Tibial nerve (tissue), 3 donors: ENCODE measurements around the gene CENPQ.

ENCODE experiments used
- CTCF ChIP-seq, 5 experiments: fragments of 200-600 bp in 3 of 5; fragments of 450-650 bp in 2 of 5; sonication (generic) in 3 of 5; IDR thresholded peaks; one replicate each; pipeline ENCODE4 v1.5.1; 2016 to 2019; ENCODE audit warnings: antibody characterized with exemption in 5 of 5, mild to moderate bottlenecking in 3 of 5, moderate library complexity in 2 of 5
- POLR2A ChIP-seq, 2 donors: fragments of 450-650 bp; IDR thresholded peaks; one replicate each; pipeline ENCODE4 v1.6.1; 2017; ENCODE audit warnings: antibody characterized with exemption in 2 of 2, mild to moderate bottlenecking in 2 of 2, moderate library complexity in 2 of 2

DNA sequence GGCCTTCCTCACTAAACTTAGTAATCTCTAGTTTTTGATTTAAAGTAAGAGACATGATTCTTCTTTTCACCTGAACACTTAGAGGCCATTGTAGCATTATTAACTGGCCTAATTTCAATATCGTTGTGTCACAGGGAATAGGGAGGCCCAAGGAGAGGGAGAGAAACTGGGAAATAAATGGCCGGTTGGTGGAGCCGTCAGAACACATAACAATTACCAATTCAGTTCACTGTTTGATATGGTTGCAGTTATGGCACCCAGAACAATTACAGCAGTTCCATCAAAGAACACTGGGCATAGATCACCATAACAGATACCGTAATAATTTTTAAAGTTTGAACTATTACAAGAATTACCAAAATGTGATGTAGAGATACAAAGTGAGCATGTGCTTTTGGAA lies 27.5 kb downstream of the CENPQ start:
- TF ChIP-seq CTCF (IDR thresholded peaks at IDR 0.05) (no peak), POLR2A (IDR thresholded peaks at IDR 0.05) (no peak)
